Testis (tissue), 3 donors: ENCODE results near the gene RFX8. TPM values are rescaled to one million over a fixed set of nuclear protein-coding genes. Genes with fewer than 3 reads are reported as not detected.

Experiments used
- DNase-seq: peaks from one replicate; pipeline ENCODE4 v3.0.0-alpha.2; 2019
- H3K27ac ChIP-seq, 2 donors: fragments of 200-600 bp; sonication (generic); one replicate each; pipeline ENCODE4 v1.5.1; 2019
- H3K27me3 ChIP-seq: fragments of 200-600 bp; sonication (generic); one replicate; pipeline ENCODE4 v1.5.1; 2019
- H3K36me3 ChIP-seq: fragments of 200-600 bp; sonication (generic); one replicate; pipeline ENCODE4 v1.5.1; 2017; ENCODE audit warnings: low read depth; ENCODE audit errors: missing control alignments
- H3K4me1 ChIP-seq: fragments of 200-600 bp; sonication (generic); one replicate; pipeline ENCODE4 v1.5.1; 2019
- H3K4me3 ChIP-seq, 2 donors: fragments of 200-600 bp; sonication (generic); one replicate each; pipeline ENCODE4 v1.5.1; 2017 to 2019
- H3K9me3 ChIP-seq: fragments of 200-600 bp; sonication (generic); one replicate; pipeline ENCODE4 v1.5.1; 2017
- CTCF ChIP-seq, 3 experiments: fragments of 450-650 bp in 2 of 3; fragments of 200-600 bp in 1 of 3; sonication (generic) in 1 of 3; IDR thresholded peaks; one replicate each; pipeline ENCODE4 v1.5.1; 2016 to 2019; ENCODE audit warnings: antibody characterized with exemption in 3 of 3, mild to moderate bottlenecking in 2 of 3, moderate library complexity in 1 of 3
- POLR2A ChIP-seq: fragments of 450-650 bp; IDR thresholded peaks from one replicate; pipeline ENCODE4 v1.6.1; 2017; ENCODE audit warnings: antibody characterized with exemption, mild to moderate bottlenecking, moderate library complexity
- whole genome bisulfite sequencing, 2 donors: methylation state at CpG; one replicate each; pipeline ENCODE4 v1.1.5; 2018; 5-methylcytosine and 5-hydroxymethylcytosine counted together
- intact Hi-C: fragments of 100-400 bp; cut with DNase I; formaldehyde crosslinking; loops from one replicate; pipeline ENCODE4 v1.15.1; 2023; ENCODE audit warnings: low total_unique reads
- polyA plus RNA-seq: library from polyadenylated mRNA; stranded (reverse); fragments of 350-450 nt; fragmentation: Illumina TruSeq; extraction: RNeasy Lipid Tissue Mini Kit (QIAGEN cat#74804); gene quantifications from one replicate; pipeline ENCODE4 v1.2.3, GENCODE V29; 2014; ENCODE audit warnings: low read depth, low replicate concordance; ENCODE audit not compliant: insufficient read depth
- total RNA-seq, 2 donors: library from RNA; depleted of rRNA; stranded (reverse); fragments of >200 nt; gene quantifications; one replicate each; pipeline ENCODE4 v1.2.3, GENCODE V29; 2016

RFX8 gene
- total and polyA plus RNA-seq, 3 donors from 2014 or later = 1.8 to 4.0 (median 2.7) TPM

GRCh38 chr2:101380376-101380775, 94.5 kb downstream of the RFX8 start:
- Histone ChIP-seq H3K27ac (no peak overlapping the region), H3K9me3 (no peaks in the 10 kb centered on the region), H3K36me3 (no peaks in the 10 kb centered on the region), H3K27me3 (no peaks in the 10 kb centered on the region), H3K4me1 (no peaks in the 10 kb centered on the region), H3K4me3 (no peak overlapping the region)
- TF ChIP-seq CTCF (IDR thresholded peaks at IDR 0.05) = no peak
- no peak for TF ChIP-seq POLR2A
- DNase-seq = no peak
- 76% methylated on average over 11 of the region's 11 CpGs for WGBS, 2 donors
- intact Hi-C loops = no loop called here

- no peak for DNase-seq
- H3K27me3 ChIP-seq = no peaks in the 10 kb centered on the region
- H3K36me3 ChIP-seq = no peaks in the 10 kb centered on the region
- no peaks in the 10 kb centered on the region for H3K4me1 ChIP-seq
- intact Hi-C loops = no loop called here
- 86 to 89% methylated on average over 2 of the region's 2 CpGs for WGBS, 2 donors
- no peak overlapping the region for H3K4me3 ChIP-seq
- no peaks in the 10 kb centered on the region for H3K9me3 ChIP-seq
- H3K27ac ChIP-seq = no peak overlapping the region
- TF ChIP-seq CTCF (IDR thresholded peaks at IDR 0.05) (no peak), POLR2A (no peak)
These were observed 95.8 kb downstream of the RFX8 start for GRCh38 chr2:101379091-101379490.

- no peak overlapping the region for H3K27ac ChIP-seq
- H3K36me3 ChIP-seq = no peaks in the 10 kb centered on the region
- 43 to 100% methylated on average over 1 to 9 of the region's 9 CpGs for WGBS, 2 donors
- H3K27me3 ChIP-seq = no peaks in the 10 kb centered on the region
- intact Hi-C loops = no loop called here
- H3K9me3 ChIP-seq = no peaks in the 10 kb centered on the region
- no peak for TF ChIP-seq CTCF (IDR thresholded peaks at IDR 0.05)
- no peak for TF ChIP-seq POLR2A
- H3K4me3 ChIP-seq = no peak overlapping the region
- H3K4me1 ChIP-seq = no peaks in the 10 kb centered on the region
- DNase-seq = no peak
These were observed 99.3 kb downstream of the RFX8 start for GRCh38 chr2:101375653-101376052.

- Histone ChIP-seq H3K9me3 (no peaks in the 10 kb centered on the region), H3K27ac (no peak overlapping the region), H3K4me3 (no peak overlapping the region), H3K36me3 (no peaks in the 10 kb centered on the region), H3K4me1 (no peaks in the 10 kb centered on the region), H3K27me3 (no peaks in the 10 kb centered on the region)
- intact Hi-C loops = no loop called here
- TF ChIP-seq CTCF (IDR thresholded peaks at IDR 0.05) = no peak
- TF ChIP-seq POLR2A = no peak
- 92 to 98% methylated on average over 7 of the region's 7 CpGs for WGBS, 2 donors
- DNase-seq = no peak
These were observed 99.9 kb downstream of the RFX8 start for GRCh38 chr2:101374821-101375561.

- WGBS, 2 donors = 90 to 98% methylated on average over 1 of the region's 1 CpG
- TF ChIP-seq POLR2A (no peak), CTCF (IDR thresholded peaks at IDR 0.05) (no peak)
- intact Hi-C loops = no loop called here
These were observed 102.1 kb downstream of the RFX8 start for GRCh38 chr2:101372792-101373191.

More at GRCh38 chr2:101372792-101373191, 102.1 kb downstream of the RFX8 start:
- Histone ChIP-seq H3K9me3 (no peaks in the 10 kb centered on the region), H3K4me1 (no peaks in the 10 kb centered on the region), H3K36me3 (no peaks in the 10 kb centered on the region), H3K4me3 (no peak overlapping the region), H3K27ac (no peak overlapping the region), H3K27me3 (no peaks in the 10 kb centered on the region)
- DNase-seq = no peak
